ENCODE measurements around the gene PLXNC1.

PLXNC1 gene

GRCh38 chr12:94114166-94114565 is 34.2 kb upstream of the PLXNC1 start:
- H3K27ac ChIP-seq (ENCODE audit: insufficient read depth in 1 of 2, low read depth in 1 of 2, low read length in 2 of 2, poor library complexity in 1 of 2, severe bottlenecking in 2 of 2), result no peak overlapping the region
- no peaks in the 10 kb centered on the region for H3K27me3 ChIP-seq (replicated peaks in 2 of 5; ENCODE audit: control insufficient read depth in 4 of 5, insufficient read depth in 5 of 5, low read length in 4 of 5)
- DNase-seq, result no peak
- CTCF ChIA-PET, result no interaction called here
- POLR2A ChIA-PET, result no interaction called here
- no peaks in the 10 kb centered on the region for H3K36me3 ChIP-seq (ENCODE audit: control insufficient read depth in 4 of 4, insufficient read depth in 4 of 4, low read length in 3 of 4)
- H3K4me1 ChIP-seq (ENCODE audit: control extremely low read depth in 1 of 4, control insufficient read depth in 4 of 4, insufficient read depth in 4 of 4, low read length in 3 of 4), result peaks cover 0 to 9% (median 7%) of the 10 kb centered on the region in 4 experiments
- no peaks in the 10 kb centered on the region for H3K9me3 ChIP-seq (ENCODE audit: control extremely low read depth in 1 of 5, control insufficient read depth in 4 of 5, insufficient read depth in 2 of 5, low read depth in 1 of 5, low read length in 4 of 5)
- WGBS (ENCODE audit: insufficient coverage), result 100% methylated on average over 3 of the region's 4 CpGs
- H3K4me3 ChIP-seq (ENCODE audit: control insufficient read depth in 1 of 7, extremely low read depth in 1 of 7, insufficient read depth in 4 of 7, low read depth in 2 of 7, low read length in 6 of 7), result no peak overlapping the region

- Histone ChIP-seq H3K36me3 (ENCODE audit: control insufficient read depth in 4 of 4, insufficient read depth in 4 of 4, low read length in 3 of 4) (no peaks in the 10 kb centered on the region), H3K4me3 (ENCODE audit: control insufficient read depth in 1 of 7, extremely low read depth in 1 of 7, insufficient read depth in 4 of 7, low read depth in 2 of 7, low read length in 6 of 7) (no peak overlapping the region), H3K27me3 (replicated peaks in 2 of 5; ENCODE audit: control insufficient read depth in 4 of 5, insufficient read depth in 5 of 5, low read length in 4 of 5) (no peaks in the 10 kb centered on the region), H3K27ac (ENCODE audit: insufficient read depth in 1 of 2, low read depth in 1 of 2, low read length in 2 of 2, poor library complexity in 1 of 2, severe bottlenecking in 2 of 2) (no peak overlapping the region), H3K9me3 (ENCODE audit: control extremely low read depth in 1 of 5, control insufficient read depth in 4 of 5, insufficient read depth in 2 of 5, low read depth in 1 of 5, low read length in 4 of 5) (no peaks in the 10 kb centered on the region), H3K4me1 (ENCODE audit: control extremely low read depth in 1 of 4, control insufficient read depth in 4 of 4, insufficient read depth in 4 of 4, low read length in 3 of 4) (peaks cover 0 to 7% (median 6%) of the 10 kb centered on the region in 4 experiments)
- DNase-seq, result no peak
- ChIA-PET POLR2A (no interaction called here), CTCF (interaction anchor here (1.0 to 2.2 kb wide), 3 partner anchors 11 to 13 kb away, joined by 3 to 9 read pairs (median 4); no protein-coding TSS in a partner anchor)
- WGBS (ENCODE audit: insufficient coverage), result no CpG with 5 or more reads among the region's 2 CpGs
Measured at GRCh38 chr12:94116191-94116590, 32.2 kb upstream of the PLXNC1 start.

- ChIA-PET POLR2A (no interaction called here), CTCF (interaction anchor here (1.0 to 5.2 kb wide), 5 partner anchors 10 to 21 kb away, joined by 3 to 36 read pairs (median 7); no protein-coding TSS in a partner anchor)
- no peak for DNase-seq
- no peak overlapping the region for H3K4me3 ChIP-seq (ENCODE audit: control insufficient read depth in 1 of 7, extremely low read depth in 1 of 7, insufficient read depth in 4 of 7, low read depth in 2 of 7, low read length in 6 of 7)
- peaks cover 29 to 47% (median 39%) of the 10 kb centered on the region in 4 experiments for H3K4me1 ChIP-seq (ENCODE audit: control extremely low read depth in 1 of 4, control insufficient read depth in 4 of 4, insufficient read depth in 4 of 4, low read length in 3 of 4)
- H3K36me3 ChIP-seq (ENCODE audit: control insufficient read depth in 4 of 4, insufficient read depth in 4 of 4, low read length in 3 of 4), result no peaks in the 10 kb centered on the region
- no peaks in the 10 kb centered on the region for H3K27me3 ChIP-seq (replicated peaks in 2 of 5; ENCODE audit: control insufficient read depth in 4 of 5, insufficient read depth in 5 of 5, low read length in 4 of 5)
- no peaks in the 10 kb centered on the region for H3K9me3 ChIP-seq (ENCODE audit: control extremely low read depth in 1 of 5, control insufficient read depth in 4 of 5, insufficient read depth in 2 of 5, low read depth in 1 of 5, low read length in 4 of 5)
- no peak overlapping the region for H3K27ac ChIP-seq (ENCODE audit: insufficient read depth in 1 of 2, low read depth in 1 of 2, low read length in 2 of 2, poor library complexity in 1 of 2, severe bottlenecking in 2 of 2)
- 63% methylated on average over 1 of the region's 3 CpGs for WGBS (ENCODE audit: insufficient coverage)
Measured at GRCh38 chr12:94121886-94122285, 26.5 kb upstream of the PLXNC1 start.

- WGBS (ENCODE audit: insufficient coverage), result 75% methylated on average over 3 of the region's 3 CpGs
- POLR2A ChIA-PET, result no interaction called here
- no peak overlapping the region for H3K4me3 ChIP-seq (ENCODE audit: control insufficient read depth in 1 of 7, extremely low read depth in 1 of 7, insufficient read depth in 4 of 7, low read depth in 2 of 7, low read length in 6 of 7)
- H3K27me3 ChIP-seq (replicated peaks in 2 of 5; ENCODE audit: control insufficient read depth in 4 of 5, insufficient read depth in 5 of 5, low read length in 4 of 5), result no peaks in the 10 kb centered on the region
- no peaks in the 10 kb centered on the region for H3K36me3 ChIP-seq (ENCODE audit: control insufficient read depth in 4 of 4, insufficient read depth in 4 of 4, low read length in 3 of 4)
- peaks cover 36 to 54% (median 46%) of the 10 kb centered on the region in 4 experiments for H3K4me1 ChIP-seq (ENCODE audit: control extremely low read depth in 1 of 4, control insufficient read depth in 4 of 4, insufficient read depth in 4 of 4, low read length in 3 of 4)
- CTCF ChIA-PET, result interaction anchor here (1.0 to 5.2 kb wide), 6 partner anchors 10 to 88 kb away, joined by 3 to 36 read pairs (median 6); no protein-coding TSS in a partner anchor
- H3K27ac ChIP-seq (ENCODE audit: insufficient read depth in 1 of 2, low read depth in 1 of 2, low read length in 2 of 2, poor library complexity in 1 of 2, severe bottlenecking in 2 of 2), result no peak overlapping the region
- H3K9me3 ChIP-seq (ENCODE audit: control extremely low read depth in 1 of 5, control insufficient read depth in 4 of 5, insufficient read depth in 2 of 5, low read depth in 1 of 5, low read length in 4 of 5), result no peaks in the 10 kb centered on the region
- DNase-seq, result no peak
Measured at GRCh38 chr12:94122591-94122990, 25.8 kb upstream of the PLXNC1 start.

- Histone ChIP-seq H3K9me3 (ENCODE audit: control extremely low read depth in 1 of 5, control insufficient read depth in 4 of 5, insufficient read depth in 2 of 5, low read depth in 1 of 5, low read length in 4 of 5) (no peaks in the 10 kb centered on the region), H3K27me3 (replicated peaks in 2 of 5; ENCODE audit: control insufficient read depth in 4 of 5, insufficient read depth in 5 of 5, low read length in 4 of 5) (no peaks in the 10 kb centered on the region), H3K27ac (ENCODE audit: insufficient read depth in 1 of 2, low read depth in 1 of 2, low read length in 2 of 2, poor library complexity in 1 of 2, severe bottlenecking in 2 of 2) (no peak overlapping the region), H3K4me1 (ENCODE audit: control extremely low read depth in 1 of 4, control insufficient read depth in 4 of 4, insufficient read depth in 4 of 4, low read length in 3 of 4) (peaks cover 38 to 56% (median 49%) of the 10 kb centered on the region in 4 experiments), H3K4me3 (ENCODE audit: control insufficient read depth in 1 of 7, extremely low read depth in 1 of 7, insufficient read depth in 4 of 7, low read depth in 2 of 7, low read length in 6 of 7) (no peak overlapping the region), H3K36me3 (ENCODE audit: control insufficient read depth in 4 of 4, insufficient read depth in 4 of 4, low read length in 3 of 4) (no peaks in the 10 kb centered on the region)
- ChIA-PET POLR2A (no interaction called here), CTCF (interaction anchor here (0.8 to 5.2 kb wide), 8 partner anchors 11 to 91 kb away, joined by 3 to 36 read pairs (median 4); no protein-coding TSS in a partner anchor)
- WGBS (ENCODE audit: insufficient coverage), result 20% methylated on average over 1 of the region's 2 CpGs
- DNase-seq, result peak in 2 of 3 donors; percentile 83 to 86
Measured at GRCh38 chr12:94123127-94123526, 25.2 kb upstream of the PLXNC1 start.

- CTCF ChIA-PET, result interaction anchor here (0.7 to 5.2 kb wide), 7 partner anchors 9 to 695 kb away, joined by 3 to 36 read pairs (median 4); no protein-coding TSS in a partner anchor
- H3K9me3 ChIP-seq (ENCODE audit: control extremely low read depth in 1 of 5, control insufficient read depth in 4 of 5, insufficient read depth in 2 of 5, low read depth in 1 of 5, low read length in 4 of 5), result peaks cover 0 to 3% (median 0%) of the 10 kb centered on the region in 5 experiments
Measured at GRCh38 chr12:94126067-94126466, 22.3 kb upstream of the PLXNC1 start.

GRCh38 chr12:94127239-94128131 is 20.9 kb upstream of the PLXNC1 start:
- peak; percentile 74 to 87 (median 80) for DNase-seq
- CTCF ChIA-PET, result interaction anchor here (0.9 to 4.0 kb wide), 5 partner anchors 14 to 558 kb away, joined by 3 to 15 read pairs (median 4); no protein-coding TSS in a partner anchor
- H3K9me3 ChIP-seq (ENCODE audit: control extremely low read depth in 1 of 5, control insufficient read depth in 4 of 5, insufficient read depth in 2 of 5, low read depth in 1 of 5, low read length in 4 of 5), result peaks cover 0 to 3% (median 0%) of the 10 kb centered on the region in 5 experiments
- POLR2A ChIA-PET, result no interaction called here
- H3K4me3 ChIP-seq (ENCODE audit: control insufficient read depth in 1 of 7, extremely low read depth in 1 of 7, insufficient read depth in 4 of 7, low read depth in 2 of 7, low read length in 6 of 7), result no peak overlapping the region
- 43% methylated on average over 6 of the region's 12 CpGs for WGBS (ENCODE audit: insufficient coverage)
- H3K27me3 ChIP-seq (replicated peaks in 2 of 5; ENCODE audit: control insufficient read depth in 4 of 5, insufficient read depth in 5 of 5, low read length in 4 of 5), result no peaks in the 10 kb centered on the region
- no peaks in the 10 kb centered on the region for H3K36me3 ChIP-seq (ENCODE audit: control insufficient read depth in 4 of 4, insufficient read depth in 4 of 4, low read length in 3 of 4)
- peak overlapping the region in 1 of 2 experiments; percentile 39 for H3K27ac ChIP-seq (ENCODE audit: insufficient read depth in 1 of 2, low read depth in 1 of 2, low read length in 2 of 2, poor library complexity in 1 of 2, severe bottlenecking in 2 of 2)
- H3K4me1 ChIP-seq (ENCODE audit: control extremely low read depth in 1 of 4, control insufficient read depth in 4 of 4, insufficient read depth in 4 of 4, low read length in 3 of 4), result peaks cover 38 to 59% (median 49%) of the 10 kb centered on the region in 4 experiments

More at GRCh38 chr12:94126067-94126466, 22.3 kb upstream of the PLXNC1 start:
- DNase-seq, result peak in 1 of 3 donors; percentile 40
- POLR2A ChIA-PET, result no interaction called here
- Histone ChIP-seq H3K27me3 (replicated peaks in 2 of 5; ENCODE audit: control insufficient read depth in 4 of 5, insufficient read depth in 5 of 5, low read length in 4 of 5) (no peaks in the 10 kb centered on the region), H3K4me1 (ENCODE audit: control extremely low read depth in 1 of 4, control insufficient read depth in 4 of 4, insufficient read depth in 4 of 4, low read length in 3 of 4) (peaks cover 41 to 62% (median 52%) of the 10 kb centered on the region in 4 experiments), H3K27ac (ENCODE audit: insufficient read depth in 1 of 2, low read depth in 1 of 2, low read length in 2 of 2, poor library complexity in 1 of 2, severe bottlenecking in 2 of 2) (no peak overlapping the region), H3K4me3 (ENCODE audit: control insufficient read depth in 1 of 7, extremely low read depth in 1 of 7, insufficient read depth in 4 of 7, low read depth in 2 of 7, low read length in 6 of 7) (no peak overlapping the region), H3K36me3 (ENCODE audit: control insufficient read depth in 4 of 4, insufficient read depth in 4 of 4, low read length in 3 of 4) (no peaks in the 10 kb centered on the region)
- 14% methylated on average over 1 of the region's 1 CpG for WGBS (ENCODE audit: insufficient coverage)
